ENCODE data around the gene ISCA1. TPM values are rescaled to one million over a fixed set of nuclear protein-coding genes. Genes with fewer than 3 reads are reported as not detected.
A peak's percentile ranks its signal among the peaks of the same experiment; 100 is the strongest.
"Not testable (repeated sequence)": the region's sequence is repeated elsewhere in the genome, so short reads cannot be mapped to it uniquely, and the experiment has no call there.

The ISCA1 gene
- total RNA-seq = 10 to 100 TPM; 18.9 to 20.9 TPM

DNA sequence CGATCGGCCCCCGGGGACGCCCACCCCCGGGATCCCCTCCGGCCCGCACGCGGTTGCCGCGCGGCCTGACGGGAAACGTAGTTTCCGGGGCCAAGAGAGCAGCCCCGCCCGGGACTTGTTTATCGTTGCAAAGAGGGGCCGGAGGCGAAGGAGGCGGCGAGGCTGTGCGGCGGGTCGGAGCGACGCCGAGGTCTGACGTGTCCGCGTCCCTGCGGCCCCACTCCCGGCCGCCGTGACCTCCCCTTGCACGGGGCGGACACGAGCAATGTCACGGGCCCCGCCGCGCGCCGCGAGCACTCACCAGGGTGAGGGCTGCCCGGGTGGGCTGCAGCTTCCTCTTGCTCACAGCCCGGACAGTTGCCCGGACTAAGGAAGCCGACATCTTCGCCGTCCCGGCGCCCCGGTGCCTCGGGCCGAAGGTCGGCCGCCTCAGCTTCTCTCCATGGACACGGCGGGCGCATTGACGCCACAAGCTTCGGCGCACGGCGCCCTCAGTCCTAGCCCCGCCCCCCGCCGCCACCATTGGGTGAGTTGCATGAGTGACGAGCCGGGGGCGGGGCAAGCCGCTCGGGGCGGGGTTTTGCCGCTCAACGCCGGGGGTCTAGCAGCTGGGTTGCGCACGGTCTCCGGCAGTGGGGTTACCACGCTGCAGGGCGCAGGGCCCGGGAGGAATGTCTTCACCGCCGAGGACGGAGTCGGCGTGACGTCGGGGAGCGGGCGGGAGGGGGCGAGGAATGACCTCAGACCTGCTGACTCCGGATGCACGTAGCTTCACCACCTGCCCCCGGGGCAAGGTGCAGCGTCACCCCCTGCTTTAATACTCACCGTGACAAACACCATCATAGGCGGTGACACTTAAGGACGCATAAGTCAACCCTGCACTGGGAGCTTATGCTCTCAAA lies at the start of gene ISCA1:
TSS of gene ISCA1 (minus strand) at position 462 of the 902 bp plus-strand sequence. CDS start at position 382, 80 bp downstream.
- Mint-ChIP-seq H3K27me3 (no peaks in the 10 kb centered on the region), H3K4me3 (peak within 1 kb of the TSS; percentile 94), H3K36me3 (no peaks in the 10 kb centered on the region), H3K27ac (peak within 1 kb of the TSS; percentile 91 to 94), H3K4me1 (ENCODE audit: low read depth in 2 of 2) (peaks cover 27 to 31% of the 10 kb centered on the region in 2 donors), H3K9me3 (no peaks in the 10 kb centered on the region)
- peak; percentile 93 to 94 for ATAC-seq
- peak; percentile 97 for DNase-seq (ENCODE audit: low spot score)

DNA sequence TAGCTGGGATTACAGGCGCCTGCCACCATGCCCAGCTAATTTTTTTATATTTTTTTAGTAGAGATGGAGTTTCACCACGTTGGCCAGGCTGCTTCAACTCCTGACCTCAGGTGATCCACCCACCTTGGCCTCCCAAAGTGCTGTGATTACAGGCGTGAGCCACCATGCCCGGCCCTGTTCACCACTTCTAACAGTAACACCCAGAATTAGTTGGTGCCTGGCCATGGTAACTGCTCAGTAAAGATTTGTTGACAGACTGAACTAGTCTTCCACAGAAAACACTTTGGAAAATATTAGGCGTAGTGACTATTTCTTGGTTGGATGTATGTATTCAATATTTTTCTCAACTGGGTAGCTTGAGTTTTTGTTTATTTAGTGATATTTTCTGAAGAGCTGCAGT lies 47.8 kb upstream of the ISCA1 start:
- DNase-seq (ENCODE audit: low spot score) (no peak), ATAC-seq (no peak)
- H3K27ac Mint-ChIP-seq = no peak overlapping the region
- H3K9me3 Mint-ChIP-seq = peaks cover 3% of the 10 kb centered on the region
- peaks cover 36% of the 10 kb centered on the region for H3K36me3 Mint-ChIP-seq
- H3K4me3 Mint-ChIP-seq = no peak overlapping the region
- H3K4me1 Mint-ChIP-seq (ENCODE audit: low read depth in 2 of 2) = peaks cover 23 to 29% of the 10 kb centered on the region in 2 donors
- H3K27me3 Mint-ChIP-seq = no peaks in the 10 kb centered on the region

DNA sequence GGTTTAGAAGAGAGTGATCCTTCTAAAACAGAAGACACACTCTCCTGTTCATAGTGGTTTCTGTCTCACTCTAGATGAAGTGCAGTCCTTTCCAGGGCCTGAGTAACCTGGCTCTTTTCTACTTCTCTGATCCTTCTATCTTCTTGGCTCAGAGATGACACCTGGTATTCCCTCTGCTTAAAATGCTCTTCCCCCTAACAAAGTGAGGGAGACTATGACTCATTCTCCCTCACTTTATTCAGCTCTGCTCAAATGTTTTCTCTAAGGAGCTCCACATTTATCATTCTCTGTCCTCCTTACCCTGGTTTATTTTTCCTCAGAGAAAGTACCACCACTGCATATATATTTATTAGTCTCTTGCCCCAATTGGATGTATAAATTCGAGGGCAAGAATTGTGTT lies 47.3 kb upstream of the ISCA1 start:
- no peak for DNase-seq (ENCODE audit: low spot score)
- no peak overlapping the region for H3K4me3 Mint-ChIP-seq
- no peak for ATAC-seq
- no peak overlapping the region for H3K27ac Mint-ChIP-seq
- H3K36me3 Mint-ChIP-seq = peaks cover 37% of the 10 kb centered on the region
- H3K4me1 Mint-ChIP-seq (ENCODE audit: low read depth in 2 of 2) = peaks cover 23 to 27% of the 10 kb centered on the region in 2 donors
- H3K27me3 Mint-ChIP-seq = no peaks in the 10 kb centered on the region
- peaks cover 3% of the 10 kb centered on the region for H3K9me3 Mint-ChIP-seq

DNA sequence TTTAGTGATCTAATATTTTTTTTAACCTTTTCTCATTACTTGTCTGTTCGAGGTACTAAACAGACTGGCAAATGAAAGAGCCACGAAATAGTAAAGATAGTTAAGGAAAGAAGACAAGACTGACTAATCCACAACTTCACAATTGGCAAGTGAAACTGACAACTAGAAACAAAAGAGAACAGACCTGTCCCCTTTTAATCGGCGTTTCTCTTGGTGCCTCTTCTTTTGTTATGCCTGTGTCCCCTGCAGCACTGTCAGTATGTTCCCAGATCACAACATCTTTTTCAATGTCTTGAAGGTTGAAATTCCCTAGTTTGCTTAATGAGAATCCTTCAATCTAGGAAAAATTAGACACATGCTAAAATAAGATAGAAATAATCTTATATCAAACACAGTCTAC lies 45.8 kb upstream of the ISCA1 start:
- Mint-ChIP-seq H3K27me3 (no peaks in the 10 kb centered on the region), H3K27ac (no peak overlapping the region), H3K36me3 (peaks cover 32% of the 10 kb centered on the region), H3K4me1 (ENCODE audit: low read depth in 2 of 2) (peaks cover 19 to 23% of the 10 kb centered on the region in 2 donors), H3K9me3 (peaks cover 3% of the 10 kb centered on the region), H3K4me3 (no peak overlapping the region)
- ATAC-seq (no peak), DNase-seq (ENCODE audit: low spot score) (no peak)

DNA sequence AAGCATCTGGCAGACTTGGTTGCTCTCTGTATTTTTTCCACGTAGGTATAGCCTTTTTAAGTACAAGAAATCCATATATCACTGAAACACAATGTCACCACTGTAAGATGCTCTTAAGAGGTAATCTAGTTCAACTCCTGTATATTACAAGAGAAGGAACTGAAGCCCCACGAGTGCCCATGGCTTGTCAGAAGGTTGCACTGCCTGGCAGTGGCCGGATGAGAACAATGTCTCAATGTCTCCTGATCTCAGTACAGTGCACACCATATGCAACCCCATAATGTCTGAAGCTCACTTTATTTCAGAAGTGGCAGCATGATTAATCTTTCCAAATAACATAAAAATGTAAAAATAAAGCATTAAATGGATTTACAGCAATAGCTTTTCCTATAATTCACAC lies 44.2 kb upstream of the ISCA1 start:
- Mint-ChIP-seq H3K4me3 (no peak overlapping the region), H3K4me1 (ENCODE audit: low read depth in 2 of 2) (peaks cover 6 to 14% of the 10 kb centered on the region in 2 donors), H3K27ac (no peak overlapping the region), H3K9me3 (no peaks in the 10 kb centered on the region), H3K27me3 (no peaks in the 10 kb centered on the region), H3K36me3 (peaks cover 22% of the 10 kb centered on the region)
- no peak for ATAC-seq
- DNase-seq (ENCODE audit: low spot score) = no peak

DNA sequence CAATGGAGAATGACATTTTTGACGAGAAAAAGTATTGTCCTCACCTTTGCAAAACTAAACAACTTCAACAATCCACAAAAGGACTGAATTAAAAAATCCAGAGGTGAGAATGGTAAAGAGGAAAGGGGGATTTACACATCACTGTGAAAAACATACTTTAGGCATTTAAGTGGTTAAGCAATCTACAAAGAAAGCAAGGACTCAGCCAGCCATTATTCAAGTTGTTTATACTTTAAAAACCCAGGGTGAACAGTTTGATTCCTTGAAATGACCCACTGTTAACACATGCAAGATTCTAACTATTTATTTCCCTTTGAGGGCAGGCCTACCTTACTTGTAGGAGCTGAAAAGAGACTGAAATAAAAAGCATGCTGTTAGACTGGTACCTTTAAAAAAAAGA lies 42.6 kb upstream of the ISCA1 start:
- peak overlapping the region in 1 of 2 donors; percentile 30 for H3K27ac Mint-ChIP-seq
- peaks cover 21% of the 10 kb centered on the region for H3K36me3 Mint-ChIP-seq

DNA sequence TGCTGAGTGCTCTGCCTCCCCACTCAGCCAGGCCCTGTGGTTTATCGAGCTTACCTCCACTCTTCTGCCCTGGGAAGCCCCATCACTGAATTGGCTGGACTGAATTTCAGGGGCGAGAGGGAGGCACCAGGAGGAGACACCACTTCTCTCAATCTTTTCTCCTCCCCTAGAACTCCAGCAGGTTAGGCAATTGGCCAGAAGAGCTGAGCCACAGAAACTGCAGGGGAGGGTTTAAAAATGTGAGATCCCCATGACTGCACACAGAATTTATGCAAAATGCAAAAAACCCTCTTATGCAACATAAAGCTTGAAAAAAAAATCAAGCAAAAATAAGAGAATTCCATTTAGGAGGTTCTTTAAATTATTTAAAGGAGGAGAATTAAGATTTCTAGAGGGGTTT lies 42.0 kb upstream of the ISCA1 start:
- Mint-ChIP-seq H3K9me3 (no peaks in the 10 kb centered on the region), H3K36me3 (peaks cover 21% of the 10 kb centered on the region), H3K27ac (peak overlapping the region in 1 of 2 donors; percentile 30), H3K27me3 (no peaks in the 10 kb centered on the region), H3K4me1 (ENCODE audit: low read depth in 2 of 2) (peaks cover 6 to 7% of the 10 kb centered on the region in 2 donors), H3K4me3 (no peak overlapping the region)
- ATAC-seq (no peak), DNase-seq (ENCODE audit: low spot score) (no peak)

More for the DNA sequence above, 42.6 kb upstream of the ISCA1 start:
- DNase-seq (ENCODE audit: low spot score) = no peak
- no peaks in the 10 kb centered on the region for H3K27me3 Mint-ChIP-seq
- H3K4me3 Mint-ChIP-seq = no peak overlapping the region
- H3K4me1 Mint-ChIP-seq (ENCODE audit: low read depth in 2 of 2) = peaks cover 6 to 10% of the 10 kb centered on the region in 2 donors
- H3K9me3 Mint-ChIP-seq = no peaks in the 10 kb centered on the region
- no peak for ATAC-seq

DNA sequence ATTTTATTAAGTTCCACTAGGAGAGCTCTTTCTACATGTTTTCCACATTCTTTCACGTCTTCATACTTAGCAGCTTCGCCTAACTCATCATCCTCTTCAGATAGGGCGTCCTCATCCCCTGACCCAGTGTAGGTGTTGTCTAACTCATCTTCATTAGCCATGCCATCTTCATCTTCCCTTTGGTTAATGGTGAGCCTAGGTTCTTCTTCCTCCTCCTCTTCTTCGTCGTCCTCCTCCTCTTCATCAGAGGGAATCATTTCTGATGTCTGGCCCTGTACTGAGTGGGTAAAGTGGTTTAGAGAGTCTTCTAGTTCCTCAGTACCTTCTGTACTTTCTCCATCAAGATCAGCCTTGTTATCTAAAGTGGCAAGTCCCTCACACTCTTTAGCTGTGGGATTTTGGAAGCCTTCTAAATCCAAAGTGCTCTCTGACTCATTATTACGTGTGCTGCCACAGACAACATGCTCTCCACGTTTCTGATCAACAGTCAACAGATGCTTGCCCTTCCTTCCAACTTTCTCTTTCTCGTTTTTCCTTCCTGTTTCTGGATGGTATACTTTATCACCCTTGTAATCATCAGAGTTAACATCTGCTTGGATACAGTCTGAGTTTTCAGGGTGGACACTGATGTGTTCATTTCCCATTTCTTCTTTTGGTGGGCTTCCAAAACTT lies 40.8 kb upstream of the ISCA1 start:
- Mint-ChIP-seq H3K9me3 (no peaks in the 10 kb centered on the region), H3K4me3 (no peak overlapping the region), H3K27ac (peak overlapping the region in 1 of 2 donors; percentile 30), H3K36me3 (peaks cover 27% of the 10 kb centered on the region), H3K27me3 (no peaks in the 10 kb centered on the region), H3K4me1 (ENCODE audit: low read depth in 2 of 2) (peaks cover 6 to 7% of the 10 kb centered on the region in 2 donors)
- ATAC-seq (no peak), DNase-seq (ENCODE audit: low spot score) (no peak)

DNA sequence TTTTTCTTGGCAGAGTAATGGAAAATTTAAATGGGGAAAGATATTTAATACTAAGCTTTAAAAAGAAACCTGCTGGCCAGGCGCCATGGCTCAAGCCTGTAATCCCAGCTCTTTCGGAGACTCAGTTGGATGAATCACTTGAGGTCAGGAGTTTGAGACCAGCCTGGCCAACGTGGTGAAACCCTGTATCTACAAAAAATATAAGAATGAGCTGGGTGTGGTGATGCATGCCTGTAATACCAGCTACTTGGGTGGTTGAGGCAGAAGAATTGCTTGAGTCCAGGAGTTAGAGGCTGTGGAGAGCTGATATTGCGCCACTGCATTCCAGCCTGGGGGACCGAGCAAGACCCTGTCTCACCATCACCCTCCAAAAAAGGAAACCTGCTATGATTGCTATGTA lies 39.0 kb upstream of the ISCA1 start:
- peaks cover 6 to 7% of the 10 kb centered on the region in 2 donors for H3K4me1 Mint-ChIP-seq (ENCODE audit: low read depth in 2 of 2)
- H3K9me3 Mint-ChIP-seq = no peaks in the 10 kb centered on the region
- H3K4me3 Mint-ChIP-seq = no peak overlapping the region
- H3K27ac Mint-ChIP-seq = no peak overlapping the region
- no peaks in the 10 kb centered on the region for H3K27me3 Mint-ChIP-seq
- no peak for DNase-seq (ENCODE audit: low spot score)
- ATAC-seq = no peak
- H3K36me3 Mint-ChIP-seq = peaks cover 27% of the 10 kb centered on the region

DNA sequence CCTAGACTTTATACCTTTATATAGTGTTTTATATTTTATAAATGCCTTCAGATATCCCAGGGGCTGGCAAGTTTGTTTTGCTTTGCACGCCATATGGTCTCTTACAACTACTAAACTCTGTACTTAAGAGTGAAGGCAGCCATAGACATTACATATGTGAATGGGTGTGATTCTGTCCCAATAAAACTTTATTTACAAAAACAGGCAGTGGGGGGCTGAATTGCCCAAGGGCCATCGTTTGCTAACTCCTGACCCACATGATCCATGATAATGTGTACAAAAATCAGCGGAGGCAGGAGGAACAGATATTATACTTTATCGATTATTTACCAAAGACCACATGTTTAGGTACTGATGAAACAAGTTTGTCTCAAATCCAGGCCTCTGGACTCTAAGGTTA lies 35.8 kb upstream of the ISCA1 start:
- no peak for DNase-seq (ENCODE audit: low spot score)
- H3K4me3 Mint-ChIP-seq = no peak overlapping the region
- no peak overlapping the region for H3K27ac Mint-ChIP-seq
- no peaks in the 10 kb centered on the region for H3K9me3 Mint-ChIP-seq
- ATAC-seq = no peak
- H3K27me3 Mint-ChIP-seq = no peaks in the 10 kb centered on the region
- peaks cover 33% of the 10 kb centered on the region for H3K36me3 Mint-ChIP-seq
- H3K4me1 Mint-ChIP-seq (ENCODE audit: low read depth in 2 of 2) = peaks cover 18 to 20% of the 10 kb centered on the region in 2 donors

DNA sequence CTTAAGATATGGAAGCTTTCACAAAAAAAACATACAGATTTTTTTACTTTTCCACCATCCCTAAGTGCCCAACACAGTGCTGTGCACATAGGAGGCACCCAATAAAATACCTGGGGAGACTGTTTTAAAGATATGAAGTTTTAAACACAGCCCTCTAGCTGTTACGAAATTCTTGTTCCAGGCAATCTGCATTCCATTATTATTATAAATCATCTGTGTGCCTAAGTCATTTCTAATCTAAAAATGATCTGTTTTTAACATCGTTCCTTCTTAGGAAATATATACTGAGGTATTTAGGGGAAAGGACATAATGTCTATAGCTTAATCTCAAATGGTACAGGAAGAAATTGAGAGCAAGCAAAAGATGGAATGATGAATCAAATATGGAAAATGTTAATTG lies 32.7 kb upstream of the ISCA1 start:
- H3K4me1 Mint-ChIP-seq (ENCODE audit: low read depth in 2 of 2) = peaks cover 18 to 20% of the 10 kb centered on the region in 2 donors
- no peak for ATAC-seq
- no peak for DNase-seq (ENCODE audit: low spot score)
- H3K4me3 Mint-ChIP-seq = no peak overlapping the region
- H3K9me3 Mint-ChIP-seq = no peaks in the 10 kb centered on the region
- H3K27me3 Mint-ChIP-seq = no peaks in the 10 kb centered on the region
- no peak overlapping the region for H3K27ac Mint-ChIP-seq
- peaks cover 39% of the 10 kb centered on the region for H3K36me3 Mint-ChIP-seq

DNA sequence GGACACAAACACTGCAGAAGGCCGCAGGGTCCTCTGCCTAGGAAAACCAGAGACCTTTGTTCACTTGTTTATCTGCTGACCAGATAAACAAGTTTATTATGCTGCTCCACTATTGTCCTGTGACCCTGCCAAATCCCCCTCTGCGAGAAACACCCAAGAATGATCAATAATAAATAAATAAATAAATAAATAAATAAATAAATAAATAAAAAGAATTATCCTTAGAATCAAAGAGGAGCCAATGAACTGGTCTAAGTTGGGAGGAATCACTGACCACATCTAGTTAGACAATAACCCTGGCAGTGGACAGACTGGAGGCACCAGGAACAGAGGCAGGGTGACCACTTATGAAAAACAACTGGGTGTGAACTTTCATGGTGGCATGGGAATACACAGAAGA lies 30.6 kb upstream of the ISCA1 start:
- peaks cover 44% of the 10 kb centered on the region for H3K36me3 Mint-ChIP-seq
- H3K4me3 Mint-ChIP-seq; DNase-seq (ENCODE audit: low spot score); H3K9me3 Mint-ChIP-seq; H3K27me3 Mint-ChIP-seq; ATAC-seq: not testable (repeated sequence)
- peak overlapping the region in 1 of 2 donors; percentile 2 for H3K27ac Mint-ChIP-seq
- H3K4me1 Mint-ChIP-seq (ENCODE audit: low read depth in 2 of 2) = peaks cover 18 to 20% of the 10 kb centered on the region in 2 donors

DNA sequence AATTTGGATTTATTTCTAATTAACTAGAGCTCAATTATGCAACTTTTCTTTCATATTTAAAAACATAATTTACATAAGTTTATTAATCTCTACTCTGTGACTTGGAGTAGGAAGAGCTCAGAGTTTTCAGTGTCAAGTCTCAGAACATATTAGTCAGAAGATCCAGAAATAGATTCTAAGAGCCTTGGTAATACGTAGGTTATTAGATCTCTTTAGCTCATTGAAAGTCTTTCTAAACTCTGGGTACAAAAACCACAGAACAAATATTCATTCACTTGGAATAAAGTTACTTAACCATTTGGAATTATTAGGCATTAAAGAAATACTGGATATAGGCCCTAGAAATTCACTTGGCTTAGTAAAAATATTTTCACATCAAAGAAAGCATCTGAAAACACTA lies 26.3 kb upstream of the ISCA1 start:
- ATAC-seq (no peak), DNase-seq (ENCODE audit: low spot score) (no peak)
- Mint-ChIP-seq H3K9me3 (no peaks in the 10 kb centered on the region), H3K4me3 (no peak overlapping the region), H3K36me3 (peaks cover 39% of the 10 kb centered on the region), H3K4me1 (ENCODE audit: low read depth in 2 of 2) (peaks cover 8 to 12% of the 10 kb centered on the region in 2 donors), H3K27ac (no peak overlapping the region), H3K27me3 (no peaks in the 10 kb centered on the region)

DNA sequence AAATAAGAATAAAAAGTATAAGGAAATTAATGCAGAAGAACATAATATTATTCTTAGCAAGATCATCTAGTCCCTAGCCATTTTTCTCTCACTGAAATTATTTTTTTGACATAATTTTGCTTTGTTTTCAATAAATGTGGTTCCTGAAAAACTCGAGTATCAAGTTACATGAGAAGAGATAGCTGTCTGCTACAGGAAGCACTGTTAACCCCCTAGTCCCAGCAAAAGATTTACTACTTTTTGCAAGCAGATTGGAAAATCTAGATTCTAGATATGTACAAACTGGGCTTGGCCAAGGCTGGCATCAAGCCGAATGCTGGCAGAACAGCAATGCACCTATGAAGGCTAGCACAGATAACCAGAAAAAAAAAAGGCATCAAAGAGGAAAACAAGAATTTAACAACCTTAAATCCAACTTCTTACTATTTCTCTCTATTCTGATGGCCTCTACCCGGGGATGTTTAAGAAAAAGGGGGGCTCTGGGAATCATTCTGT lies 21.9 kb upstream of the ISCA1 start:
- Mint-ChIP-seq H3K4me1 (ENCODE audit: low read depth in 2 of 2) (peaks cover 11 to 16% of the 10 kb centered on the region in 2 donors), H3K4me3 (no peak overlapping the region), H3K36me3 (peaks cover 42% of the 10 kb centered on the region), H3K27ac (peak overlapping the region in 1 of 2 donors; percentile 75), H3K27me3 (no peaks in the 10 kb centered on the region), H3K9me3 (no peaks in the 10 kb centered on the region)
- ATAC-seq (no peak), DNase-seq (ENCODE audit: low spot score) (no peak)
